OCI-LY7 (cell line): ENCODE results near the gene ADAMTS8.

ENCODE experiments used
- EZH2phosphoT487 ChIP-seq: fragments of 200-600 bp; sonication (generic); IDR thresholded peaks from 2 replicates; pipeline ENCODE4 v1.6.1; 2018; ENCODE audit warnings: low read depth, borderline replicate concordance, mild to moderate bottlenecking, mixed run types, antibody characterized with exemption, low read length, moderate library complexity, mixed read lengths
- TF ChIP-seq, protein P1 (sequence below): fragments of 200-600 bp; sonication (generic); conservative IDR thresholded peaks from 2 replicates; pipeline ENCODE4 v1.5.1; 2014; ENCODE audit warnings: mild to moderate bottlenecking, antibody characterized with exemption, low read length, moderate library complexity, mixed read lengths

- TF ChIP-seq, protein P1, sequence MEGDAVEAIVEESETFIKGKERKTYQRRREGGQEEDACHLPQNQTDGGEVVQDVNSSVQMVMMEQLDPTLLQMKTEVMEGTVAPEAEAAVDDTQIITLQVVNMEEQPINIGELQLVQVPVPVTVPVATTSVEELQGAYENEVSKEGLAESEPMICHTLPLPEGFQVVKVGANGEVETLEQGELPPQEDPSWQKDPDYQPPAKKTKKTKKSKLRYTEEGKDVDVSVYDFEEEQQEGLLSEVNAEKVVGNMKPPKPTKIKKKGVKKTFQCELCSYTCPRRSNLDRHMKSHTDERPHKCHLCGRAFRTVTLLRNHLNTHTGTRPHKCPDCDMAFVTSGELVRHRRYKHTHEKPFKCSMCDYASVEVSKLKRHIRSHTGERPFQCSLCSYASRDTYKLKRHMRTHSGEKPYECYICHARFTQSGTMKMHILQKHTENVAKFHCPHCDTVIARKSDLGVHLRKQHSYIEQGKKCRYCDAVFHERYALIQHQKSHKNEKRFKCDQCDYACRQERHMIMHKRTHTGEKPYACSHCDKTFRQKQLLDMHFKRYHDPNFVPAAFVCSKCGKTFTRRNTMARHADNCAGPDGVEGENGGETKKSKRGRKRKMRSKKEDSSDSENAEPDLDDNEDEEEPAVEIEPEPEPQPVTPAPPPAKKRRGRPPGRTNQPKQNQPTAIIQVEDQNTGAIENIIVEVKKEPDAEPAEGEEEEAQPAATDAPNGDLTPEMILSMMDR: no peak
- no peak for TF ChIP-seq EZH2phosphoT487
Measured at GRCh38 chr11:130441719-130442118, 13.3 kb upstream of the ADAMTS8 start.
